Trophoblast cell (in vitro differentiated cells and primary cell): ENCODE measurements around the gene CHCHD3.

ENCODE experiments used
- DNase-seq, 2 donors: peaks; one replicate each; pipeline ENCODE4 v3.0.0-alpha.2; 2016
- H2AFZ ChIP-seq: 2 replicates; pipeline ENCODE4 v1.6.1; 2013; ENCODE audit warnings: low read length, moderate library complexity, mild to moderate bottlenecking; ENCODE audit not compliant: insufficient read depth, poor library complexity
- H2AK5ac ChIP-seq: 2 replicates; pipeline ENCODE4 v1.6.1; 2013; ENCODE audit warnings: mild to moderate bottlenecking, low read length
- H2BK120ac ChIP-seq: 2 replicates; pipeline ENCODE4 v1.6.1; 2013; ENCODE audit warnings: low read length, mild to moderate bottlenecking, moderate library complexity; ENCODE audit not compliant: insufficient read depth, poor library complexity
- H2BK12ac ChIP-seq: 2 replicates; pipeline ENCODE4 v1.6.1; 2013; ENCODE audit warnings: mild to moderate bottlenecking, low read length, moderate library complexity
- H2BK5ac ChIP-seq: 2 replicates; pipeline ENCODE4 v1.6.1; 2013; ENCODE audit warnings: low read length, low read depth, moderate library complexity, mild to moderate bottlenecking; ENCODE audit not compliant: poor library complexity
- H3K14ac ChIP-seq: 2 replicates; pipeline ENCODE4 v1.6.1; 2013; ENCODE audit warnings: mild to moderate bottlenecking, low read length
- H3K18ac ChIP-seq: 2 replicates; pipeline ENCODE4 v1.6.1; 2013; ENCODE audit warnings: mild to moderate bottlenecking, low read length
- H3K23ac ChIP-seq: 2 replicates; pipeline ENCODE4 v1.6.1; 2013; ENCODE audit warnings: low read length
- H3K27ac ChIP-seq: 2 replicates; pipeline ENCODE4 v1.5.1; 2013; ENCODE audit warnings: low read depth, mild to moderate bottlenecking, inconsistent platforms, low read length, moderate library complexity
- H3K27me3 ChIP-seq: 2 replicates; pipeline ENCODE4 v1.6.1; 2013; ENCODE audit warnings: inconsistent platforms, mild to moderate bottlenecking, low read length, moderate library complexity; ENCODE audit not compliant: insufficient read depth
- H3K36me3 ChIP-seq, 2 experiments: 1 replicate in 1 of 2; 2 replicates in 1 of 2; pipeline ENCODE4 v1.6.1; 2013; ENCODE audit warnings: low read length in 2 of 2, mild to moderate bottlenecking in 2 of 2, moderate library complexity in 1 of 2; ENCODE audit not compliant: insufficient read depth in 2 of 2, control insufficient read depth in 1 of 2
- H3K4ac ChIP-seq: 2 replicates; pipeline ENCODE4 v1.6.1; 2013; ENCODE audit warnings: low read depth, mild to moderate bottlenecking, low read length, moderate library complexity
- H3K4me1 ChIP-seq, 2 experiments: 1 replicate in 1 of 2; 2 replicates in 1 of 2; pipeline ENCODE4 v1.6.1; 2013; ENCODE audit warnings: low read length in 2 of 2, mild to moderate bottlenecking in 2 of 2, moderate library complexity in 1 of 2; ENCODE audit not compliant: insufficient read depth in 2 of 2, control insufficient read depth in 1 of 2
- H3K4me2 ChIP-seq: 2 replicates; pipeline ENCODE4 v1.6.1; 2013; ENCODE audit warnings: inconsistent platforms, mild to moderate bottlenecking, low read length, moderate library complexity
- H3K4me3 ChIP-seq: 2 replicates; pipeline ENCODE4 v1.5.1; 2013; ENCODE audit warnings: mild to moderate bottlenecking, low read depth, low read length, inconsistent platforms
- H3K79me1 ChIP-seq: one replicate; pipeline ENCODE4 v1.6.1; 2013; ENCODE audit warnings: low read length
- H3K79me2 ChIP-seq: 2 replicates; pipeline ENCODE4 v1.6.1; 2013; ENCODE audit warnings: low read length, mild to moderate bottlenecking; ENCODE audit not compliant: control insufficient read depth, insufficient read depth, poor library complexity
- H3K9ac ChIP-seq: 2 replicates; pipeline ENCODE4 v1.6.1; 2013; ENCODE audit warnings: mild to moderate bottlenecking, low read length
- H3K9me3 ChIP-seq: 2 replicates; pipeline ENCODE4 v1.6.1; 2013; ENCODE audit warnings: low read depth, mild to moderate bottlenecking, control low read depth, inconsistent platforms, low read length; ENCODE audit not compliant: insufficient read depth
- H4K12ac ChIP-seq: 2 replicates; pipeline ENCODE4 v1.6.1; 2013; ENCODE audit warnings: low read depth, mild to moderate bottlenecking, low read length, moderate library complexity
- H4K8ac ChIP-seq: 2 replicates; pipeline ENCODE4 v1.6.1; 2013; ENCODE audit warnings: low read depth, mild to moderate bottlenecking, low read length, moderate library complexity
- H4K91ac ChIP-seq: one replicate; pipeline ENCODE4 v1.6.1; 2013; ENCODE audit warnings: low read depth, mild to moderate bottlenecking, low read length, moderate library complexity
- WGBS: extraction: QIAGEN DNeasy Blood & Tissue Kit; methylation state at CpG from one replicate; pipeline ENCODE4 v1.1.7; 2013; ENCODE audit warnings: missing lambda C conversion rate; ENCODE audit not compliant: insufficient read length, insufficient coverage; ENCODE audit errors: extremely low coverage; 5-methylcytosine and 5-hydroxymethylcytosine counted together

Gene CHCHD3

GRCh38 chr7:132825932-132826835 is 255.7 kb downstream of the CHCHD3 start:
- Histone ChIP-seq H3K4me3 (no peak overlapping the region), H4K12ac (no peak overlapping the region), H3K27ac (no peak overlapping the region), H2BK5ac (no peak overlapping the region), H3K36me3 (no peaks in the 10 kb centered on the region), H3K23ac (no peak overlapping the region), H3K4me1 (no peaks in the 10 kb centered on the region), H3K79me1 (no peaks in the 10 kb centered on the region), H3K18ac (no peak overlapping the region), H4K8ac (no peak overlapping the region), H3K79me2 (no peaks in the 10 kb centered on the region), H2BK120ac (no peak overlapping the region), H2AFZ (no peak overlapping the region), H3K4me2 (no peak overlapping the region), H3K9ac (no peak overlapping the region), H3K4ac (no peak overlapping the region), H3K27me3 (no peaks in the 10 kb centered on the region), H2AK5ac (no peak overlapping the region), H3K14ac (no peak overlapping the region), H3K9me3 (no peaks in the 10 kb centered on the region), H2BK12ac (no peak overlapping the region), H4K91ac (no peak overlapping the region)
- no CpG with 5 or more reads among the region's 6 CpGs for WGBS
- DNase-seq: no peak

- H4K8ac ChIP-seq: no peak overlapping the region
- no peaks in the 10 kb centered on the region for H3K9me3 ChIP-seq
- H2BK12ac ChIP-seq: no peak overlapping the region
- H3K18ac ChIP-seq: no peak overlapping the region
- H2BK120ac ChIP-seq: no peak overlapping the region
- no peak overlapping the region for H2BK5ac ChIP-seq
- H3K4ac ChIP-seq: no peak overlapping the region
- no CpG with 5 or more reads among the region's 2 CpGs for WGBS
- H3K23ac ChIP-seq: no peak overlapping the region
- no peak overlapping the region for H2AK5ac ChIP-seq
- H3K4me3 ChIP-seq: no peak overlapping the region
- H3K36me3 ChIP-seq: no peaks in the 10 kb centered on the region
- no peaks in the 10 kb centered on the region for H3K79me2 ChIP-seq
- H3K9ac ChIP-seq: no peak overlapping the region
- no peak overlapping the region for H4K12ac ChIP-seq
- H3K4me2 ChIP-seq: no peak overlapping the region
- H3K4me1 ChIP-seq: no peaks in the 10 kb centered on the region
- no peak for DNase-seq
- no peak overlapping the region for H3K14ac ChIP-seq
- no peaks in the 10 kb centered on the region for H3K27me3 ChIP-seq
- no peak overlapping the region for H4K91ac ChIP-seq
- no peak overlapping the region for H3K27ac ChIP-seq
- H2AFZ ChIP-seq: no peak overlapping the region
- no peaks in the 10 kb centered on the region for H3K79me1 ChIP-seq
These were observed 256.7 kb downstream of the CHCHD3 start for GRCh38 chr7:132825222-132825621.

- Histone ChIP-seq H2BK120ac (no peak overlapping the region), H3K79me1 (no peaks in the 10 kb centered on the region), H3K9ac (no peak overlapping the region), H3K18ac (no peak overlapping the region), H3K23ac (peak overlapping the region; percentile 100), H3K27me3 (no peaks in the 10 kb centered on the region), H3K14ac (no peak overlapping the region), H2BK5ac (no peak overlapping the region), H3K36me3 (no peaks in the 10 kb centered on the region), H3K79me2 (no peaks in the 10 kb centered on the region), H4K91ac (no peak overlapping the region), H2AFZ (no peak overlapping the region), H3K27ac (no peak overlapping the region), H4K8ac (no peak overlapping the region), H2AK5ac (no peak overlapping the region), H2BK12ac (no peak overlapping the region), H3K4ac (no peak overlapping the region), H4K12ac (no peak overlapping the region), H3K4me2 (no peak overlapping the region), H3K4me3 (no peak overlapping the region), H3K9me3 (peaks cover 1% of the 10 kb centered on the region), H3K4me1 (no peaks in the 10 kb centered on the region)
- WGBS: no CpG with 5 or more reads among the region's 7 CpGs
- no peak for DNase-seq
These were observed 262.2 kb downstream of the CHCHD3 start for GRCh38 chr7:132819648-132820047.

GRCh38 chr7:132817949-132818348 is 263.9 kb downstream of the CHCHD3 start:
- Histone ChIP-seq H2BK120ac (no peak overlapping the region), H2BK12ac (no peak overlapping the region), H3K9me3 (peaks cover 1% of the 10 kb centered on the region), H2AK5ac (no peak overlapping the region), H2BK5ac (no peak overlapping the region), H3K36me3 (no peaks in the 10 kb centered on the region), H3K18ac (no peak overlapping the region), H4K8ac (no peak overlapping the region), H3K9ac (no peak overlapping the region), H3K23ac (no peak overlapping the region), H2AFZ (no peak overlapping the region), H3K4me1 (no peaks in the 10 kb centered on the region), H3K79me2 (no peaks in the 10 kb centered on the region), H4K12ac (no peak overlapping the region), H3K4me3 (no peak overlapping the region), H3K79me1 (no peaks in the 10 kb centered on the region), H3K4ac (no peak overlapping the region), H3K4me2 (no peak overlapping the region), H3K27ac (no peak overlapping the region), H4K91ac (no peak overlapping the region), H3K27me3 (no peaks in the 10 kb centered on the region), H3K14ac (no peak overlapping the region)
- no CpG with 5 or more reads among the region's 5 CpGs for WGBS
- DNase-seq: no peak
